ENCODE results near the gene CDADC1. TPM values are rescaled to one million over a fixed set of nuclear protein-coding genes. Genes with fewer than 3 reads are reported as not detected.

The CDADC1 gene
- total RNA-seq, 1 donor from 2014 or later, result 1.7 TPM

DNA sequence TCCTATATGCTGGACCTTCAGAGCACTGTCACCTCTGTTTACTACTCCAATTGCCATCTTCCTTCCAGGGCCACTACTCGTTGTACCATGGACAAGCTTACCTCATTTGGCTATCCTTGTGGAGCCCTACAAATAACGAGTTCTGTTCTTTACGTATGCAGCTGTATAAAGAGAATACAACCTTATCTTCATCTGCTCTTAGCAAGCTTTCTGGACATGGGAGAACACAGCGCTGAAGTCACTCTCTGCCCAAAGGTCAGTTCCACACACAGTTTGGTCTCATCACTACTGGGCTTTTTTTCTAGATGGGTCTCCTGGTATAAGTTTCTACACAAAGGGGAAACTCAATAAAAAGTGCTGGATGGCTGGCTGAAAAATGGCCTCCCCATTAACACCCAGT is 88.9 kb downstream of the CDADC1 start:
- Mint-ChIP-seq H3K4me3 (no peak overlapping the region), H3K27me3 (ENCODE audit: insufficient read depth, low read depth) (peaks cover 2% of the 10 kb centered on the region), H3K9me3 (no peaks in the 10 kb centered on the region), H3K4me1 (no peaks in the 10 kb centered on the region), H3K36me3 (peaks cover 2% of the 10 kb centered on the region), H3K27ac (no peak overlapping the region)
- Histone ChIP-seq H3K27me3 (no peaks in the 10 kb centered on the region), H3K4me1 (no peaks in the 10 kb centered on the region), H4K20me1 (ENCODE audit: low read depth) (no peaks in the 10 kb centered on the region), H3K9me3 (ENCODE audit: low read depth) (no peaks in the 10 kb centered on the region), H3K4me2 (no peak overlapping the region), H3K4me3 (no peak overlapping the region), H3F3A (ENCODE audit: low read depth) (no peaks in the 10 kb centered on the region), H2AFZ (replicated peaks) (no peak overlapping the region), H3K27ac (no peak overlapping the region), H3K9ac (no peak overlapping the region), H3K36me3 (no peaks in the 10 kb centered on the region), H3K79me2 (ENCODE audit: low read depth) (no peaks in the 10 kb centered on the region)
- no peak for DNase-seq (ENCODE audit: low spot score)
- TF ChIP-seq, protein P1, sequence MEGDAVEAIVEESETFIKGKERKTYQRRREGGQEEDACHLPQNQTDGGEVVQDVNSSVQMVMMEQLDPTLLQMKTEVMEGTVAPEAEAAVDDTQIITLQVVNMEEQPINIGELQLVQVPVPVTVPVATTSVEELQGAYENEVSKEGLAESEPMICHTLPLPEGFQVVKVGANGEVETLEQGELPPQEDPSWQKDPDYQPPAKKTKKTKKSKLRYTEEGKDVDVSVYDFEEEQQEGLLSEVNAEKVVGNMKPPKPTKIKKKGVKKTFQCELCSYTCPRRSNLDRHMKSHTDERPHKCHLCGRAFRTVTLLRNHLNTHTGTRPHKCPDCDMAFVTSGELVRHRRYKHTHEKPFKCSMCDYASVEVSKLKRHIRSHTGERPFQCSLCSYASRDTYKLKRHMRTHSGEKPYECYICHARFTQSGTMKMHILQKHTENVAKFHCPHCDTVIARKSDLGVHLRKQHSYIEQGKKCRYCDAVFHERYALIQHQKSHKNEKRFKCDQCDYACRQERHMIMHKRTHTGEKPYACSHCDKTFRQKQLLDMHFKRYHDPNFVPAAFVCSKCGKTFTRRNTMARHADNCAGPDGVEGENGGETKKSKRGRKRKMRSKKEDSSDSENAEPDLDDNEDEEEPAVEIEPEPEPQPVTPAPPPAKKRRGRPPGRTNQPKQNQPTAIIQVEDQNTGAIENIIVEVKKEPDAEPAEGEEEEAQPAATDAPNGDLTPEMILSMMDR (IDR thresholded peaks at IDR 0.05), result no peak
- TF ChIP-seq EZH2 (IDR thresholded peaks at IDR 0.05) (no peak), EZH2phosphoT487 (IDR thresholded peaks at IDR 0.05) (no peak)

DNA sequence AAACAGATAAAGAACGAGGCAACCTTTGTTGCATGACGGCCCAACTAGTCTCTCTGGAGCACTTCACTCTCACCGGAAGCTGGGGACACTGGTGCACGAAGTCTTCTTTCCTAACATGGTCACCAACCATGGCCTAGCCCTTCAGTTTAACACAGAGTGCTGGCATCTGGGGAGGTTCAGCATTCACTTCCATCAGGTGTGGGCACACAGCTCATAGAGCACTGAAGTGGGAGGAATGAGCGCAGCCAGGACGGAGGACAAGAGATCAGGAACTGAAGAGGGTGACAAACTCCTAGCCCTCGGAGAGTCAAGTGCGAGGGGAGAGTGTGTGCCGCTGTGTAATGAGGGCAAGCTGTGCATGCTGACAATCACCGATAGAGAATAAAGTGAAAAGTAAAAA is 92.4 kb downstream of the CDADC1 start:
- no peak overlapping the region for H3K9ac ChIP-seq
- peaks cover 2% of the 10 kb centered on the region for H3K27me3 Mint-ChIP-seq (ENCODE audit: insufficient read depth, low read depth)
- H2AFZ ChIP-seq (replicated peaks), result no peak overlapping the region

DNA sequence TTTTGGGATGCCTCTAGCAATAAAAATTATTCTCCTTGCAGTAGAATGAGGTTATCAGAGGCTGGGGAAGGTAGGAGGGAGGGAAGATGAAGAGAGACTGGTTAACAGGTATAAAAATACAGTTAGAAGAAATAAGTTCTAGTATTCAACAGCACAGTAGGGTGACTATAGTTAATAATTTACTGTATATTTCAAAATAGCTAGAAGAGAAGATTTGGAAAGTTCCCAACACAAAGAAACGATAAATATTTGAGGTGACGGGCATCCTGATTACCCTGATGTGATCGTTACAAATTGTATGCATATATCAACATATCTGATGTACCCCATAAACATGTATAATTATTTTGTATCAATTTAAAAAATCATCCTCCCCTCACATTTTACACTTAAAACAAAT is 93.8 kb downstream of the CDADC1 start:
- H3K27me3 Mint-ChIP-seq (ENCODE audit: insufficient read depth, low read depth), result peaks cover 2% of the 10 kb centered on the region
- Histone ChIP-seq H2AFZ (replicated peaks) (no peak overlapping the region), H3K36me3 (no peaks in the 10 kb centered on the region), H3K27ac (no peak overlapping the region), H3F3A (ENCODE audit: low read depth) (no peaks in the 10 kb centered on the region), H4K20me1 (ENCODE audit: low read depth) (no peaks in the 10 kb centered on the region), H3K27me3 (no peaks in the 10 kb centered on the region), H3K9me3 (ENCODE audit: low read depth) (no peaks in the 10 kb centered on the region), H3K9ac (no peak overlapping the region), H3K4me1 (no peaks in the 10 kb centered on the region), H3K79me2 (ENCODE audit: low read depth) (no peaks in the 10 kb centered on the region), H3K4me3 (no peak overlapping the region), H3K4me2 (no peak overlapping the region)
- H3K9me3 Mint-ChIP-seq, result no peaks in the 10 kb centered on the region
- no peak overlapping the region for H3K27ac Mint-ChIP-seq
- no peak overlapping the region for H3K4me3 Mint-ChIP-seq
- H3K36me3 Mint-ChIP-seq, result no peaks in the 10 kb centered on the region
- DNase-seq (ENCODE audit: low spot score), result no peak
- peaks cover 2% of the 10 kb centered on the region for H3K4me1 Mint-ChIP-seq
- TF ChIP-seq EZH2 (IDR thresholded peaks at IDR 0.05) (no peak), EZH2phosphoT487 (IDR thresholded peaks at IDR 0.05) (no peak)
- TF ChIP-seq, protein P1 (IDR thresholded peaks at IDR 0.05), result no peak

More for the DNA sequence above, 92.4 kb downstream of the CDADC1 start:
- H3K4me1 ChIP-seq, result no peaks in the 10 kb centered on the region
- H3K27me3 ChIP-seq, result no peaks in the 10 kb centered on the region
- Mint-ChIP-seq H3K36me3 (no peaks in the 10 kb centered on the region), H3K27ac (no peak overlapping the region), H3K4me1 (peaks cover 2% of the 10 kb centered on the region), H3K4me3 (no peak overlapping the region), H3K9me3 (no peaks in the 10 kb centered on the region)
- DNase-seq (ENCODE audit: low spot score), result no peak
- no peaks in the 10 kb centered on the region for H3K36me3 ChIP-seq
- no peaks in the 10 kb centered on the region for H3K79me2 ChIP-seq (ENCODE audit: low read depth)
- no peak for TF ChIP-seq EZH2phosphoT487 (IDR thresholded peaks at IDR 0.05)
- TF ChIP-seq EZH2 (IDR thresholded peaks at IDR 0.05), result no peak
- TF ChIP-seq, protein P1 (IDR thresholded peaks at IDR 0.05), result no peak
- no peak overlapping the region for H3K4me3 ChIP-seq
- H3F3A ChIP-seq (ENCODE audit: low read depth), result no peaks in the 10 kb centered on the region
- H3K4me2 ChIP-seq, result no peak overlapping the region
- no peaks in the 10 kb centered on the region for H3K9me3 ChIP-seq (ENCODE audit: low read depth)
- no peaks in the 10 kb centered on the region for H4K20me1 ChIP-seq (ENCODE audit: low read depth)
- no peak overlapping the region for H3K27ac ChIP-seq

All from neural progenitor cell (in vitro differentiated cells).